Fibroblast of skin of scalp (primary cell): ENCODE results near the gene SLC50A1.

Experiments
- DNase-seq: peaks from one replicate; pipeline ENCODE4 v3.0.0-alpha.2; 2013

The SLC50A1 gene

DNA sequence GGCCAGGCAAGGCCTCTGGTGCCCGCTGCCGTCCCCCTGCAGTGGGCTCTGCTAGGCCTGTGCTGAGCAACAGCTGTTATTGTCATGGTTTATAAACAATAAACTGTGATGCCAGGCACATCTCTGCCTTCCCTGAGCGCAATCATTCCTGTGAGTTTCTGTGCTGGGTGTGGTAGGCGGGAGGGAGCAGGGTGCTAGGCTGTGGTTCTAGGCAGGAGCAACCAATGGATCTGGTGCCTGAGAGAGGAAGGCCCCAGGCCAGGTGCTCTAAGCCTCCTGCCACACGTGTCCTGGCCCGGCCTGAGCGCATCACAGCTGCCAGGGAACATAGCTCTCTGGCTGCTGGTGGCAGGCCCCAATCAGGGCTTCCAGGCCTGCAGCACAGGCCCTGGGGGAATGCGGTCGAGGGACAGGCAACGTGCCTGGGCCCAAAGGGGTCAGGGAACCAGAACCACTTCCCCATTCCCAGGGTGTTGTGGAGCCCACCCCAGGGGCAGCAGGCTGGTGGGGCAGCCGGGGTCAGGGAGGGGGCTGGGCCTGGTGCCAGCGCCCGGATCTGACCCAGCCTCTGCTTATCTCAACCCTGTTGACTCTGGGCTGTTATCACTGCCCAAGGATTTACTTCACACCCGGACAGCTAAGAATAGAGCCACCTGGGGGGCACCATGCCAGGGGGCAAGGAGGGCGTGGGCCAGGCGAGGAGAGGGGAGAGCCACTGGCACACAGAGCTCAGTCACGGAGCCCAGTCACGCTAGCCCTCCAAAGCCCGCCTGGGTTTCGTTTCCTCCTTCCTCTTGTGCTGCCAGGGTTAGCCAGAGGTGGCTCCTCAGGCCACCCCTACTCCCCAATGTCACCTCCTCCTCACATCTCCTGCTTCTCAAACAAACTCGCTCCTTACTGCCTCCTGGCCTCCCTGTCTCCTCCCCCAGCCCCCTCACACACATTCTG, 49.5 kb downstream of the SLC50A1 start:
- DNase-seq = no peak

- DNase-seq = no peak
These were observed 50.1 kb downstream of the SLC50A1 start for GRCh38 chr1:155185783-155186066.

DNA sequence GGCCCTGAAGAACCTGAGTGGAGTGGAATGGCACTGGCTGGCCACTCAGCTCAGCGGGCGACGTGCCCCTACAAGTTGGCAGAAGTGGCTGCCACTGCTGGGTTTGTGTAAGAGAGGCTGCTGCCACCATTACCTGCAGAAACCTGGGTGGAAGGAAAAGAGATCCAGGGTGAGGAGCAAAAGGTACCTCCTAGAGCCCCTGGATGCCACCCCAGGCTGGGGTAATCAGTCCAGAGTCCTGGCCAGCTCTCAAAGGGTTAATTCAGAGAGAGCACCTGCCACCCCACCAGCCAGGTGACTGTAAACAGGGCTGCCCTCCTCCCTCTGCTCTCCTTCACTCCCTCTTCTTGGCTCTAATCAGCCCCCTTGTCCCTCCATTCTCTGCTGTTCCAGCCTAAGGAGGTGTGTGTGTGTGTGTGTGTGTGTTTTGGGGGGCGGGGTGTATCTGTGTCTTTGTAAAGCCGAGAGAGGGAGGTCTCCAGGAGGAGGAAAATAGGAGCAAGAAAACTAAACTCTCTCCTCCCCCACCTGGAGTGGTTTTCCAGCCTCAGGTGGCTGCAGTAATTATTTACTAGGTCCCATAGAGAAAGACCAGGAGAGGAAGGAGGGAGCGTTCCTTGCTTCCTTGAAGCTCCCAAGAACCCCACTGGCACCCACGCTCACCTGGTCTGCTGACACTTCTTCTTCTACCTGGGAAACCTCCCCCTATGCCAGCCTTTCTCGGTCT, 50.6 kb downstream of the SLC50A1 start:
- no peak for DNase-seq

GRCh38 chr1:155186794-155187455, 51.3 kb downstream of the SLC50A1 start:
- no peak for DNase-seq

GRCh38 chr1:155187456-155187891, 51.8 kb downstream of the SLC50A1 start:
- DNase-seq = no peak

DNA sequence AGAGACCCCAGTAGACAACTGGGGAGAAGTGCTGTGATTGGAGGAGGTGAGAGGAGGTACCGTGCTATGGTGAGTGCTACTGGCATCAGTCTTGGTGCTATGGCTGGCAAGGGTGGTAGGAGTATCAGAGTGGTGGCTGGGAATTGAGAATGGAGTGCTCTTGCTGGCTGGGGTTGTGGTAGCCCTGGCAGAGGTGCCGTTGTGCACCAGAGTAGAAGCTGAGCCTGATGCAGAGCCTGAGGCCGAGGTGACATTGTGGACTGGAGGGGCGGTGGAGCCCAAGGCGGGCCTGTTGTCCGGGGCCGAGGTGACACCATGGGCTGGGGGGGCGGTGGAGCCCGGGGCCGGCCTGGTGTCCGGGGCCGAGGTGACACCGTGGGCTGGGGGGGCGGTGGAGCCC, 52.6 kb downstream of the SLC50A1 start:
- DNase-seq = no peak
